Measurements from ENCODE around the gene PARD3B. TPM values are rescaled to one million over a fixed set of nuclear protein-coding genes. Genes with fewer than 3 reads are reported as not detected.

The PARD3B gene, protein sequence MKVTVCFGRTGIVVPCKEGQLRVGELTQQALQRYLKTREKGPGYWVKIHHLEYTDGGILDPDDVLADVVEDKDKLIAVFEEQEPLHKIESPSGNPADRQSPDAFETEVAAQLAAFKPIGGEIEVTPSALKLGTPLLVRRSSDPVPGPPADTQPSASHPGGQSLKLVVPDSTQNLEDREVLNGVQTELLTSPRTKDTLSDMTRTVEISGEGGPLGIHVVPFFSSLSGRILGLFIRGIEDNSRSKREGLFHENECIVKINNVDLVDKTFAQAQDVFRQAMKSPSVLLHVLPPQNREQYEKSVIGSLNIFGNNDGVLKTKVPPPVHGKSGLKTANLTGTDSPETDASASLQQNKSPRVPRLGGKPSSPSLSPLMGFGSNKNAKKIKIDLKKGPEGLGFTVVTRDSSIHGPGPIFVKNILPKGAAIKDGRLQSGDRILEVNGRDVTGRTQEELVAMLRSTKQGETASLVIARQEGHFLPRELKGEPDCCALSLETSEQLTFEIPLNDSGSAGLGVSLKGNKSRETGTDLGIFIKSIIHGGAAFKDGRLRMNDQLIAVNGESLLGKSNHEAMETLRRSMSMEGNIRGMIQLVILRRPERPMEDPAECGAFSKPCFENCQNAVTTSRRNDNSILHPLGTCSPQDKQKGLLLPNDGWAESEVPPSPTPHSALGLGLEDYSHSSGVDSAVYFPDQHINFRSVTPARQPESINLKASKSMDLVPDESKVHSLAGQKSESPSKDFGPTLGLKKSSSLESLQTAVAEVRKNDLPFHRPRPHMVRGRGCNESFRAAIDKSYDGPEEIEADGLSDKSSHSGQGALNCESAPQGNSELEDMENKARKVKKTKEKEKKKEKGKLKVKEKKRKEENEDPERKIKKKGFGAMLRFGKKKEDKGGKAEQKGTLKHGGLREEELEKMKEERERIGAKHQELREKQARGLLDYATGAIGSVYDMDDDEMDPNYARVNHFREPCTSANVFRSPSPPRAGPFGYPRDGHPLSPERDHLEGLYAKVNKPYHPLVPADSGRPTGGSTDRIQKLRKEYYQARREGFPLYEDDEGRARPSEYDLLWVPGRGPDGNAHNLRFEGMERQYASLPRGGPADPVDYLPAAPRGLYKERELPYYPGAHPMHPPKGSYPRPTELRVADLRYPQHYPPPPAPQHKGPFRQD (N-terminal part only)
- total RNA-seq = 10 to 100 TPM; 15.0 to 17.8 TPM

DNA sequence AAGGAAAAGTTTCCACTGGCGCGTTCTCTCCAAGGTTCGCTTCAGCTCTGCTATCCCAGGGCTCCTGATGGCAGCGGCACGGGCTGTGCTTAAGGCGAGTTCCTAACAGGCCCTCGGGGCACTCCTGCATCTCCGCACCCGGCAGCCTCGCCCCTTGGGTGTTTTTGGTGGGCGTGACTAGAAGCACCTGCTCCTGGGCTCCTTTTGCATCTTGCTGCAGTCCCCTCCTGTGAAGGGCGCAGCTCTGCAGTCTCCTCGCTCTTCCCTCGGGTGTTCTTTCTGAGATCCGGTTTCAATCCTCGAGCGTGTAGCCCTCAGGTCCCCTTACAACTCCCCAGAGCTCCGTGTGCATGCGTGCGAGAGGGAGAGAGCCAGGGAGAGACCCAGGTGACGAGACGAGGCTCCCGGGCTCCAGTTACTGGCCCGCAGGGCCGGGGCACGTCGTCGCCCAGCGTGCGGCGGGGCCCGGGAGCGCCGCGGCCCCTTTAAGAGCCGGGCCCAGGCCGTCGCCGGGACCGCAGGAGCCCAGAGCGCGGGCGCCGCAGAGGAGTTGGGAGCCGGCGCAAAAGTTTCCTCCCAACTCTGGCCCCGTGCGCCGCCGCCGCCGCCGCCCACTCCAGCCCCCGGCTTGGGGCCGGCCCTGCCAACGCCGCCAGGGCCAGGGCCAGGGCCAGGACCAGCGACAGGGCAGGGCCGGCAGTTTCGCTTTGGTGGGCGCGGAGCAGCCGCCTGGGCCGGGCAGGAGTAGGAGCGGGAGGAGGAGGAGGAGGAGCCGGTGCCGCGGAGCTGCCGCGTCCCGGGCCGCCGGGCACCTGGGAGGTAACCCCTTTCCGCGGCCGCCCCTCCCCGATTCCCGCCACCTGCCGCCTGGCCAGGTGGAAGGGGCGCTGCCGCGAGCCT lies at the start of gene PARD3B:
PARD3B (plus strand) TSS at position 515 of the 900 bp plus-strand sequence. CDS start 525 bp downstream, outside the sequence.
- DNase-seq = peak; percentile 68 to 76 (median 70)
- intact Hi-C loops (cut with DNase I) = no loop called here
- no peaks in the 10 kb centered on the region for H3K36me3 ChIP-seq (replicated peaks in 1 of 2; ENCODE audit: insufficient read depth in 1 of 2, low read depth in 2 of 2)
- peak in 2 of 3 donors; percentile 32 to 45 for TF ChIP-seq POLR2A (IDR thresholded peaks at IDR 0.05)
- TF ChIP-seq, protein P1, sequence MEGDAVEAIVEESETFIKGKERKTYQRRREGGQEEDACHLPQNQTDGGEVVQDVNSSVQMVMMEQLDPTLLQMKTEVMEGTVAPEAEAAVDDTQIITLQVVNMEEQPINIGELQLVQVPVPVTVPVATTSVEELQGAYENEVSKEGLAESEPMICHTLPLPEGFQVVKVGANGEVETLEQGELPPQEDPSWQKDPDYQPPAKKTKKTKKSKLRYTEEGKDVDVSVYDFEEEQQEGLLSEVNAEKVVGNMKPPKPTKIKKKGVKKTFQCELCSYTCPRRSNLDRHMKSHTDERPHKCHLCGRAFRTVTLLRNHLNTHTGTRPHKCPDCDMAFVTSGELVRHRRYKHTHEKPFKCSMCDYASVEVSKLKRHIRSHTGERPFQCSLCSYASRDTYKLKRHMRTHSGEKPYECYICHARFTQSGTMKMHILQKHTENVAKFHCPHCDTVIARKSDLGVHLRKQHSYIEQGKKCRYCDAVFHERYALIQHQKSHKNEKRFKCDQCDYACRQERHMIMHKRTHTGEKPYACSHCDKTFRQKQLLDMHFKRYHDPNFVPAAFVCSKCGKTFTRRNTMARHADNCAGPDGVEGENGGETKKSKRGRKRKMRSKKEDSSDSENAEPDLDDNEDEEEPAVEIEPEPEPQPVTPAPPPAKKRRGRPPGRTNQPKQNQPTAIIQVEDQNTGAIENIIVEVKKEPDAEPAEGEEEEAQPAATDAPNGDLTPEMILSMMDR (IDR thresholded peaks at IDR 0.05) = no peak
- ATAC-seq = peak; percentile 89
- H3K27me3 ChIP-seq = no peaks in the 10 kb centered on the region
- WGBS, 2 donors = 1% methylated on average over 20 to 65 of the region's 82 CpGs
- peak within 1 kb of the TSS; percentile 84 to 85 for H3K4me3 ChIP-seq
- H3K27ac ChIP-seq = peak within 1 kb of the TSS; percentile 84 to 93 (median 90)
- peaks cover 9% of the 10 kb centered on the region for H3K4me1 ChIP-seq
- H3K9me3 ChIP-seq = no peaks in the 10 kb centered on the region

DNA sequence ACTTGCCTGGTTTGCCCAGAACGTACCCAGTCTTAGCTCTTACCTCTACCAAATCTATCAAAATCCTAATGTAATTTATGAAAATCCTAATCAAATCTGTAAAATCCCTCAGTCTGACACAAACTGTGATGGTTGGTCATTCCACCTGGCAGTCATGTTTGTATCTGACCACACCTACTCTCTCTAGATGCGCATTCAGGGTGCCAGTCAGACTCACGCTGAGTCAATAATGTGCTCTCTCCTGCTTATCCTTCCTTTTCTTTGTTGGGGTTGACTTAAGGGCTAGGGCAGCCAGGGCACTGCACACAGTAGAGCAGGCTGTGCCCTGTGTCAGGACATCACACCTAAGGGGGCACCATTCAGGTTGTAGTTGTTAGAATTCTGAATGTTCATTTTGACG lies 48.5 kb upstream of the PARD3B start:
- Histone ChIP-seq H3K4me1 (no peaks in the 10 kb centered on the region), H3K27ac (no peak overlapping the region), H3K36me3 (replicated peaks in 1 of 2; ENCODE audit: insufficient read depth in 1 of 2, low read depth in 2 of 2) (no peaks in the 10 kb centered on the region), H3K9me3 (no peaks in the 10 kb centered on the region), H3K4me3 (no peak overlapping the region), H3K27me3 (no peaks in the 10 kb centered on the region)
- ATAC-seq (no peak), DNase-seq (no peak)
- intact Hi-C loops (cut with DNase I) = no loop called here
- TF ChIP-seq POLR2A (IDR thresholded peaks at IDR 0.05) = no peak
- TF ChIP-seq, protein P1 (IDR thresholded peaks at IDR 0.05) = no peak
- 85 to 90% methylated on average over 4 of the region's 4 CpGs for WGBS, 2 donors

DNA sequence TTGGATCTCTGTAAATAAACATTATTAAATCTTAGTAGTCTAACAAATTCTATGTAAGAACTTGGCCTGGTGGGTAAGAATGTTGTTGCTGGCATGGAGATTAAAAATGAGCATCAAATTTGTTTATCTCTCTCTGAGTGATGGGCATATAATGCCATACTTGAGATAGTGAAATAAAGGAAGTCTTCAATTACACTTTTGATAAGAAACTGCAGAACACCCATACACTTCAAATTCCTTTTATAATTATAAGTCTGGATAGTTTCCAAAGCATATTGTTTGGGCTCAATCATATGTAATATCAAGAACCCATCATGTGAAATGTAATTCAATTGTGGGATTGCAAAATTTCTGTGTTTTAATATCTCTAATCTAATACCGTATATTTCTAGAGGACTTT lies 47.4 kb upstream of the PARD3B start:
- ATAC-seq = no peak
- no peaks in the 10 kb centered on the region for H3K9me3 ChIP-seq
- no peak for TF ChIP-seq POLR2A (IDR thresholded peaks at IDR 0.05)
- TF ChIP-seq, protein P1 (IDR thresholded peaks at IDR 0.05) = no peak
- H3K27me3 ChIP-seq = no peaks in the 10 kb centered on the region
- intact Hi-C loops (cut with DNase I) = no loop called here
- H3K4me1 ChIP-seq = no peaks in the 10 kb centered on the region
- H3K27ac ChIP-seq = no peak overlapping the region
- DNase-seq = no peak
- no peak overlapping the region for H3K4me3 ChIP-seq
- H3K36me3 ChIP-seq (replicated peaks in 1 of 2; ENCODE audit: insufficient read depth in 1 of 2, low read depth in 2 of 2) = no peaks in the 10 kb centered on the region
- 75 to 85% methylated on average over 1 of the region's 1 CpG for WGBS, 2 donors

DNA sequence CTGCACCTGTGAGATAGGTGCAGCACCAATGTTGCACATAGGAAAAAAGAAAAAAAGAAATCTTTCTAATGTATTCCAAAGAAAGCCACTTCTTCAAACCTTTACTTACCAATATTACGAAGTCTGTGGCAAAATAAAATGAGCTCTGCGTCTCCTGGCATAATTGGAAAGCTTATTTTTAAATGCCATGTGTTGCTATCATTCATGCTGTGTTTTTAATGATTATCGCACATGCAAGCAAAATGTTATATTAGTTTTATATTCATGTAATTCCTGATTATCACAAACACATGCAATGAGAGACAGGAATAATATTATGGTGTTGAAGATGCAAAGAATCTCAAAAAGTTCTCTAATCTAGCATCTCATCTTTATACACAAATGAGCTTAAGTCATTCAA lies 47.0 kb upstream of the PARD3B start:
- intact Hi-C loops (cut with DNase I) = no loop called here
- Histone ChIP-seq H3K27ac (no peak overlapping the region), H3K27me3 (no peaks in the 10 kb centered on the region), H3K36me3 (replicated peaks in 1 of 2; ENCODE audit: insufficient read depth in 1 of 2, low read depth in 2 of 2) (no peaks in the 10 kb centered on the region), H3K4me3 (no peak overlapping the region), H3K9me3 (no peaks in the 10 kb centered on the region), H3K4me1 (no peaks in the 10 kb centered on the region)
- TF ChIP-seq, protein P1 (IDR thresholded peaks at IDR 0.05) = no peak
- no peak for ATAC-seq
- DNase-seq = no peak
- 87 to 88% methylated on average over 3 of the region's 3 CpGs for WGBS, 2 donors
